BE2C (cell line): ENCODE measurements around the gene DNMT3A.
A peak's percentile ranks its signal among the peaks of the same experiment; 100 is the strongest.

Source experiments
- DNase-seq: peaks from one replicate; pipeline ENCODE4 v3.0.0-alpha.2; 2020
- H3K27me3 ChIP-seq: fragments of 250-450 bp; sonication (Bioruptor Pico); 2 replicates; pipeline ENCODE4 v1.5.1; 2020; ENCODE audit warnings: mild to moderate bottlenecking
- H3K36me3 ChIP-seq: fragments of 250-450 bp; sonication (Bioruptor Pico); 2 replicates; pipeline ENCODE4 v1.5.1; 2020; ENCODE audit warnings: mild to moderate bottlenecking
- H3K4me1 ChIP-seq: fragments of 250-450 bp; sonication (Bioruptor Pico); 2 replicates; pipeline ENCODE4 v1.5.1; 2020
- H3K4me3 ChIP-seq: 2 replicates; pipeline ENCODE4 v1.5.1; 2011; ENCODE audit warnings: low read depth, low read length
- H3K9me3 ChIP-seq: fragments of 250-450 bp; sonication (Bioruptor Pico); 2 replicates; pipeline ENCODE4 v1.5.1; 2020
- TF ChIP-seq, protein P1 (sequence below): IDR thresholded peaks from 2 replicates; pipeline ENCODE4 v1.5.1; 2012; ENCODE audit warnings: mild to moderate bottlenecking, low read depth, low read length

DNMT3A gene

GRCh38 chr2:25257931-25258846, 83.5 kb downstream of the DNMT3A start:
- H3K4me1 ChIP-seq, result peaks cover 31% of the 10 kb centered on the region
- TF ChIP-seq, protein P1, sequence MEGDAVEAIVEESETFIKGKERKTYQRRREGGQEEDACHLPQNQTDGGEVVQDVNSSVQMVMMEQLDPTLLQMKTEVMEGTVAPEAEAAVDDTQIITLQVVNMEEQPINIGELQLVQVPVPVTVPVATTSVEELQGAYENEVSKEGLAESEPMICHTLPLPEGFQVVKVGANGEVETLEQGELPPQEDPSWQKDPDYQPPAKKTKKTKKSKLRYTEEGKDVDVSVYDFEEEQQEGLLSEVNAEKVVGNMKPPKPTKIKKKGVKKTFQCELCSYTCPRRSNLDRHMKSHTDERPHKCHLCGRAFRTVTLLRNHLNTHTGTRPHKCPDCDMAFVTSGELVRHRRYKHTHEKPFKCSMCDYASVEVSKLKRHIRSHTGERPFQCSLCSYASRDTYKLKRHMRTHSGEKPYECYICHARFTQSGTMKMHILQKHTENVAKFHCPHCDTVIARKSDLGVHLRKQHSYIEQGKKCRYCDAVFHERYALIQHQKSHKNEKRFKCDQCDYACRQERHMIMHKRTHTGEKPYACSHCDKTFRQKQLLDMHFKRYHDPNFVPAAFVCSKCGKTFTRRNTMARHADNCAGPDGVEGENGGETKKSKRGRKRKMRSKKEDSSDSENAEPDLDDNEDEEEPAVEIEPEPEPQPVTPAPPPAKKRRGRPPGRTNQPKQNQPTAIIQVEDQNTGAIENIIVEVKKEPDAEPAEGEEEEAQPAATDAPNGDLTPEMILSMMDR, result peak; percentile 35; the same call in 1 of the 2 replicates
- no peaks in the 10 kb centered on the region for H3K9me3 ChIP-seq
- H3K27me3 ChIP-seq, result no peaks in the 10 kb centered on the region
- H3K4me3 ChIP-seq, result no peak overlapping the region
- H3K36me3 ChIP-seq, result peaks cover 9% of the 10 kb centered on the region
- DNase-seq, result no peak

GRCh38 chr2:25257032-25257552, 84.6 kb downstream of the DNMT3A start:
- DNase-seq, result peak; percentile 58
- Histone ChIP-seq H3K9me3 (no peaks in the 10 kb centered on the region), H3K27me3 (no peaks in the 10 kb centered on the region), H3K36me3 (peaks cover 9% of the 10 kb centered on the region), H3K4me1 (peaks cover 32% of the 10 kb centered on the region), H3K4me3 (peak overlapping the region; percentile 17)
- TF ChIP-seq, protein P1, result no peak

GRCh38 chr2:25256488-25256875, 85.2 kb downstream of the DNMT3A start:
- TF ChIP-seq, protein P1, result no peak
- no peaks in the 10 kb centered on the region for H3K27me3 ChIP-seq
- H3K4me1 ChIP-seq, result peaks cover 32% of the 10 kb centered on the region
- no peak for DNase-seq
- peak overlapping the region; percentile 17; the same call in 1 of the 2 replicates for H3K4me3 ChIP-seq
- peaks cover 9% of the 10 kb centered on the region for H3K36me3 ChIP-seq
- no peaks in the 10 kb centered on the region for H3K9me3 ChIP-seq

- Histone ChIP-seq H3K36me3 (peaks cover 9% of the 10 kb centered on the region), H3K9me3 (no peaks in the 10 kb centered on the region), H3K27me3 (no peaks in the 10 kb centered on the region), H3K4me1 (peaks cover 32% of the 10 kb centered on the region), H3K4me3 (no peak overlapping the region)
- TF ChIP-seq, protein P1, result no peak
- DNase-seq, result no peak
These were observed 85.8 kb downstream of the DNMT3A start for GRCh38 chr2:25255745-25256487.

DNA sequence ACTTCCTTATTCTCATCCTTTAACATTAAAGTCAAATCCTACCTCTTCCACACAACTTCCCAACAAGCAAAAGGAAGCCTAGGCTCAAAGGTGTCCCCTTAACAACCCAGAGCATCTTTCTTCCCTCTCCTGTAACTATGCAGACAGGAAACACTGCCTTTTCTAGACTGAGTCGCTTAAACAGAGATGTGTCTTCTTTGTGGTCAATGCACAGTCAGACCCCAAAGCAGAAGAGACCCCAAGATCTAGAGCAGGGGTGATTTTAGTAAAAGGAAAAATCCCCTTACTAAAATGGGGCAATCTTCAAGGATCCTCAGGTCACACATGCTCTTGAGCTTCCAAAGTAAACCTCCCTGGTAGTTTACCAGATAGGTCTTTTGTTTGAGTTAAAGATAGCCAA, 86.8 kb downstream of the DNMT3A start:
- no peak for DNase-seq

More for the DNA sequence above, 86.8 kb downstream of the DNMT3A start:
- Histone ChIP-seq H3K9me3 (no peaks in the 10 kb centered on the region), H3K27me3 (no peaks in the 10 kb centered on the region), H3K4me1 (peaks cover 32% of the 10 kb centered on the region), H3K4me3 (no peak overlapping the region), H3K36me3 (peaks cover 9% of the 10 kb centered on the region)
- TF ChIP-seq, protein P1, result no peak
